A673 (cell line): ENCODE measurements around the gene VARS2.

Source experiments
- CTCF ChIP-seq: fragments of 300-800, 200-600 bp; sonication (generic); conservative IDR thresholded peaks from 2 replicates; pipeline ENCODE4 v1.5.1; 2017; ENCODE audit warnings: low read depth, mild to moderate bottlenecking, antibody characterized with exemption, low read length, moderate library complexity, mixed read lengths
- EZH2 ChIP-seq: fragments of 200-600 bp; sonication (generic); IDR thresholded peaks from 2 replicates; pipeline ENCODE4 v1.6.1; 2017; ENCODE audit warnings: borderline replicate concordance, low read depth, mild to moderate bottlenecking, mixed read lengths, antibody characterized with exemption, low read length; ENCODE audit not compliant: poor library complexity, severe bottlenecking

DNA sequence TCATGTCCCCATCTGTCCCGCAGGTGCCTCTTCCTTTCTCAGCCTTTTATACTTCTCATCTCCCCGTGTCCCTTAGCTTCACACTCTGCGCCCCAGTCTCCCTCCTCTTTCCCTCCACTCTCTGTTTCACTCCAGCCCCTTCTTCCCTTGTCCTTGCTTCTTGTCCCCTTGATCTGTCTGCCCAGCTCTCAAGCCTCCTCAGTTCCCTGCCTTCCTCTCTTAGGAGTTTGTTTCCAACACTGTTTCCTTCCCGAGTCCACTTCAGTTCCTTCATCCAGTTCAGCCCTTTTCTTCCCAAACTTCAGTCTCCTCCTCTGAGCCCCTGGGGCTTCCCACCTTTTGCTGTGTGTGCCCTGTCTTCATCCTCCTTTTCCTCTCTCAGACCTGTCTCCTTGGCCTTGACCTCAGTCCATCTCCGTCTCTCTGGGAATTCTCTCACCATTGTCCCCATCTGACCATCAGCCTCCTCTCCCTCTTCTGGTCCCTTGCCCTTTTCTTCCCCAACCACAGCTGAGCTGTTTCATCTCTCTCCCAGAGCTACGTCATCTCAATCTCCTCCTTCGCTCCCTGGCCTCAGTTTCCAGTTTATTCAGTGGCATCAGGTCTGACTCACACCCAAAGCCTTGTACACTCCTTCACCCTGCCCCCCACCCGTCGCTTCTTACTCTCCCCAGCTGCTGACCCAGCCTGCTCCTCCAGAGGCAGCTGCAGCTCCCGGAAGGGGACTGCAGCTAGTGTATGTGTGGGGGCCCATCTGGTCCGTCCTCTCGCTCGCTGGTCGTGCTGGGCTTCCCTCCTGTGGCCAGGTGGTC, 32.4 kb upstream of the VARS2 start:
- TF ChIP-seq CTCF (no peak), EZH2 (no peak)
